HCT116 (cell line): ENCODE measurements around the gene IRX2. TPM values are rescaled to one million over a fixed set of nuclear protein-coding genes. Genes with fewer than 3 reads are reported as not detected.

Experiments used
- ATAC-seq: fragments of 200-7000 bp; cut with Tn5 transposase; 2 replicates; pipeline ENCODE4 v1.9.1; 2020; ENCODE audit warnings: mild to moderate bottlenecking, moderate library complexity
- BruUV-seq: library from RNA; stranded (reverse); fragments of 400-500 nt; replicated peaks from 2 replicates; lab custom pipeline; 2021; lab: Mats Ljungman, UMichigan
- CTCF ChIA-PET: fragments of 300-600 bp; sonication (Branson Sonifier 250); formaldehyde crosslinking; loops from one replicate; lab custom pipeline; 2021; ENCODE audit warnings: antibody characterized with exemption; lab: Charles Lee
- POLR2A ChIA-PET: fragments of 300-600, 350-600 bp; sonication (Branson Sonifier 250); formaldehyde crosslinking; loops from one replicate; lab custom pipeline; 2021; ENCODE audit warnings: antibody characterized with exemption; lab: Charles Lee
- RAD21 ChIA-PET, 2 experiments: fragments of 300-600 bp; sonication (Branson Sonifier 250); formaldehyde crosslinking; loops; one replicate each; lab custom pipeline; 2023; ENCODE audit warnings: low total read pairs in 2 of 2; ENCODE audit not compliant: uncharacterized antibody in 2 of 2, unreplicated experiment in 2 of 2, low non-redundant PET in 1 of 2; lab: Charles Lee
- DNase-seq: peaks from one replicate; pipeline ENCODE4 v3.0.0-alpha.2; 2010; ENCODE audit warnings: low read depth, low spot score
- H2AFZ ChIP-seq: fragments of 200-600 bp; shearing (Covaris generic), sonication (generic); 2 replicates; pipeline ENCODE4 v1.6.1; 2017; ENCODE audit warnings: low read depth, mixed run types, mixed read lengths, antibody characterized with exemption, low read length; ENCODE audit not compliant: poor library complexity, severe bottlenecking
- H3K27ac ChIP-seq: 2 replicates; pipeline ENCODE4 v1.5.1; 2012; ENCODE audit warnings: low read depth, low read length
- H3K27me3 ChIP-seq: fragments of 200-600 bp; sonication (generic); 2 replicates; pipeline ENCODE4 v1.6.1; 2016; ENCODE audit warnings: mixed run types, low read length, mixed read lengths; ENCODE audit not compliant: insufficient read depth
- H3K36me3 ChIP-seq, 2 experiments: fragments of 200-500 bp in 1 of 2; fragments of 200-600 bp in 1 of 2; sonication (Bioruptor generic) in 1 of 2; sonication (generic) in 1 of 2; 2 replicates each; pipeline versions ENCODE4 v1.5.1 to v1.6.1; 2014 to 2016; ENCODE audit warnings: low read length in 2 of 2, inconsistent platforms in 1 of 2, mixed read lengths in 1 of 2, mixed run types in 1 of 2; ENCODE audit not compliant: insufficient read depth in 2 of 2, control insufficient read depth in 1 of 2
- H3K4me1 ChIP-seq, 2 experiments: fragments of 200-600 bp in 1 of 2; sonication (generic) in 1 of 2; 2 replicates each; pipeline versions ENCODE4 v1.5.1 to v1.6.1; 2012 to 2017; ENCODE audit warnings: low read length in 2 of 2, inconsistent platforms in 1 of 2, mild to moderate bottlenecking in 1 of 2, mixed read lengths in 1 of 2, mixed run types in 1 of 2, moderate library complexity in 1 of 2; ENCODE audit not compliant: insufficient read depth in 2 of 2, control insufficient read depth in 1 of 2
- H3K4me2 ChIP-seq: fragments of 200-600 bp; sonication (generic); 2 replicates; pipeline ENCODE4 v1.6.1; 2017; ENCODE audit warnings: mixed run types, low read length, mixed read lengths
- H3K4me3 ChIP-seq, 2 experiments: fragments of 200-600 bp in 1 of 2; sonication (generic) in 1 of 2; replicated peaks in 1 of 2; 2 replicates each; pipeline ENCODE4 v1.5.1; 2011 to 2016; ENCODE audit warnings: low read length in 2 of 2, control low read depth in 1 of 2, low read depth in 1 of 2, mild to moderate bottlenecking in 1 of 2, mixed read lengths in 1 of 2, mixed run types in 1 of 2
- H3K79me2 ChIP-seq: fragments of 200-600 bp; sonication (generic); 2 replicates; pipeline ENCODE4 v1.6.1; 2017; ENCODE audit warnings: mild to moderate bottlenecking, mixed run types, low read length, moderate library complexity, mixed read lengths; ENCODE audit not compliant: insufficient read depth
- H3K9ac ChIP-seq: fragments of 200-600 bp; sonication (generic); 2 replicates; pipeline ENCODE4 v1.6.1; 2016; ENCODE audit warnings: low read length, mixed read lengths
- H3K9me2 ChIP-seq: fragments of 200-600 bp; sonication (generic), shearing (Covaris generic); 2 replicates; pipeline ENCODE4 v1.6.1; 2017; ENCODE audit warnings: mixed run types, mild to moderate bottlenecking, moderate library complexity; ENCODE audit not compliant: insufficient read depth
- H3K9me3 ChIP-seq, 2 experiments: fragments of 200-500 bp in 1 of 2; fragments of 200-600 bp in 1 of 2; sonication (Bioruptor generic) in 1 of 2; sonication (generic) in 1 of 2; 2 replicates each; pipeline ENCODE4 v1.6.1; 2014 to 2017; ENCODE audit warnings: low read length in 2 of 2, mixed read lengths in 2 of 2, inconsistent platforms in 1 of 2, low read depth in 1 of 2, mild to moderate bottlenecking in 1 of 2, mixed run types in 1 of 2, moderate library complexity in 1 of 2; ENCODE audit not compliant: control insufficient read depth in 1 of 2, insufficient read depth in 1 of 2
- H4K20me1 ChIP-seq: fragments of 200-600 bp; sonication (generic), shearing (Covaris generic); 2 replicates; pipeline ENCODE4 v1.6.1; 2017; ENCODE audit warnings: mixed run types, mild to moderate bottlenecking, moderate library complexity; ENCODE audit not compliant: insufficient read depth
- CBX3 ChIP-seq: IDR thresholded peaks from 2 replicates; pipeline ENCODE4 v1.6.1; 2012; ENCODE audit warnings: low read depth
- EGR1 ChIP-seq: IDR thresholded peaks from 2 replicates; pipeline ENCODE4 v1.6.1; 2012; ENCODE audit warnings: low read depth
- JUND ChIP-seq: IDR thresholded peaks from 2 replicates; pipeline ENCODE4 v1.6.1; 2012
- POLR2AphosphoS5 ChIP-seq: IDR thresholded peaks from 2 replicates; pipeline ENCODE4 v1.6.1; 2011; ENCODE audit warnings: mild to moderate bottlenecking, low read depth, low read length, moderate library complexity
- SP1 ChIP-seq: IDR thresholded peaks from 2 replicates; pipeline ENCODE4 v1.6.1; 2012; ENCODE audit warnings: low read depth
- TCF7L2 ChIP-seq: IDR thresholded peaks from 2 replicates; pipeline ENCODE4 v1.7.0; 2011; ENCODE audit warnings: borderline replicate concordance, inconsistent platforms; ENCODE audit not compliant: insufficient read depth, insufficient read length; ENCODE audit errors: extremely low read depth
- intact Hi-C: fragments of 100-400 bp; cut with micrococcal nuclease; formaldehyde crosslinking; loops from 2 replicates; pipeline ENCODE4 v1.10.0; 2022
- total RNA-seq: library from RNA; stranded (reverse); gene quantifications from one replicate; pipeline ENCODE4 v1.2.1, GENCODE V29; 2021; ENCODE audit not compliant: unreplicated experiment
- TF ChIP-seq, protein P1 (sequence below): IDR thresholded peaks from 2 replicates; pipeline ENCODE4 v1.6.1; 2012
- TF ChIP-seq, protein P2 (sequence below): IDR thresholded peaks from 2 replicates; pipeline ENCODE4 v1.6.1; 2012; ENCODE audit warnings: low read depth

Gene IRX2
- total RNA-seq, 1 experiment from 2014 or later: not detected

DNA sequence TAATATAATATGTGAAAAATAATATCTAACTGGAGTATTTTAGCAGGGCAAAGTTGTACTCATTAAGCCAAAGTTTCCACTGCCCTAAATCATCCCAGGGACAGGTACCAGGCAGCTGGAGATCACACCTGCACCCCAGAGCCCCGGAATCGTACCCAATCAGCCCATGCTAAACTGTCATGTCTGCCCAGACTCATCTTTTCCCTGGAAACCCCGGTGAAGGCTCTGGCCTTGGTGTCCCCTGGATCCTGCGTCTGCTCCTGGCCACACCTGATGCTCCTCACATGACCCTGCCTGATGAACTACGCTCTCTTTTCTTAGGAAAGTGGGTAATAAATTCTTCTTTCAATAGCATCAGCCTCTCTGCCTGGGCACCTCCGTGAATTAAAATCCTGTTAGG is 15.6 kb upstream of the IRX2 start:
- H4K20me1 ChIP-seq: no peaks in the 10 kb centered on the region

More for the DNA sequence above, 15.6 kb upstream of the IRX2 start:
- no peak for TF ChIP-seq TCF7L2
- TF ChIP-seq EGR1: no peak
- TF ChIP-seq CBX3: no peak
- TF ChIP-seq, protein P1, sequence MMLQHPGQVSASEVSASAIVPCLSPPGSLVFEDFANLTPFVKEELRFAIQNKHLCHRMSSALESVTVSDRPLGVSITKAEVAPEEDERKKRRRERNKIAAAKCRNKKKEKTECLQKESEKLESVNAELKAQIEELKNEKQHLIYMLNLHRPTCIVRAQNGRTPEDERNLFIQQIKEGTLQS: no peak
- TF ChIP-seq, protein P2, sequence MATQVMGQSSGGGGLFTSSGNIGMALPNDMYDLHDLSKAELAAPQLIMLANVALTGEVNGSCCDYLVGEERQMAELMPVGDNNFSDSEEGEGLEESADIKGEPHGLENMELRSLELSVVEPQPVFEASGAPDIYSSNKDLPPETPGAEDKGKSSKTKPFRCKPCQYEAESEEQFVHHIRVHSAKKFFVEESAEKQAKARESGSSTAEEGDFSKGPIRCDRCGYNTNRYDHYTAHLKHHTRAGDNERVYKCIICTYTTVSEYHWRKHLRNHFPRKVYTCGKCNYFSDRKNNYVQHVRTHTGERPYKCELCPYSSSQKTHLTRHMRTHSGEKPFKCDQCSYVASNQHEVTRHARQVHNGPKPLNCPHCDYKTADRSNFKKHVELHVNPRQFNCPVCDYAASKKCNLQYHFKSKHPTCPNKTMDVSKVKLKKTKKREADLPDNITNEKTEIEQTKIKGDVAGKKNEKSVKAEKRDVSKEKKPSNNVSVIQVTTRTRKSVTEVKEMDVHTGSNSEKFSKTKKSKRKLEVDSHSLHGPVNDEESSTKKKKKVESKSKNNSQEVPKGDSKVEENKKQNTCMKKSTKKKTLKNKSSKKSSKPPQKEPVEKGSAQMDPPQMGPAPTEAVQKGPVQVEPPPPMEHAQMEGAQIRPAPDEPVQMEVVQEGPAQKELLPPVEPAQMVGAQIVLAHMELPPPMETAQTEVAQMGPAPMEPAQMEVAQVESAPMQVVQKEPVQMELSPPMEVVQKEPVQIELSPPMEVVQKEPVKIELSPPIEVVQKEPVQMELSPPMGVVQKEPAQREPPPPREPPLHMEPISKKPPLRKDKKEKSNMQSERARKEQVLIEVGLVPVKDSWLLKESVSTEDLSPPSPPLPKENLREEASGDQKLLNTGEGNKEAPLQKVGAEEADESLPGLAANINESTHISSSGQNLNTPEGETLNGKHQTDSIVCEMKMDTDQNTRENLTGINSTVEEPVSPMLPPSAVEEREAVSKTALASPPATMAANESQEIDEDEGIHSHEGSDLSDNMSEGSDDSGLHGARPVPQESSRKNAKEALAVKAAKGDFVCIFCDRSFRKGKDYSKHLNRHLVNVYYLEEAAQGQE: no peak
- no peak for TF ChIP-seq SP1
- no peak for TF ChIP-seq POLR2AphosphoS5
- no peak for TF ChIP-seq JUND
- DNase-seq (no peak), ATAC-seq (no peak)
- no peaks in the 10 kb centered on the region for H3K4me1 ChIP-seq
- H2AFZ ChIP-seq: no peak overlapping the region
- H3K27me3 ChIP-seq: no peaks in the 10 kb centered on the region
- intact Hi-C loops: no loop called here
- no peaks in the 10 kb centered on the region for H3K36me3 ChIP-seq
- peaks cover 3 to 16% of the 10 kb centered on the region in 2 experiments; a peak in 3 of 4 replicates for H3K9me3 ChIP-seq
- no peaks in the 10 kb centered on the region for H3K9me2 ChIP-seq
- ChIA-PET RAD21 (no interaction called here), CTCF (no interaction called here), POLR2A (no interaction called here)
- no peaks in the 10 kb centered on the region for H3K79me2 ChIP-seq
- BruUV-seq: no TSS peak
- H3K4me3 ChIP-seq: no peak overlapping the region
- no peak overlapping the region for H3K4me2 ChIP-seq
- H3K27ac ChIP-seq: no peak overlapping the region
- no peak overlapping the region for H3K9ac ChIP-seq
